ENCODE results near the gene EIF2AK2.

Gene EIF2AK2

DNA sequence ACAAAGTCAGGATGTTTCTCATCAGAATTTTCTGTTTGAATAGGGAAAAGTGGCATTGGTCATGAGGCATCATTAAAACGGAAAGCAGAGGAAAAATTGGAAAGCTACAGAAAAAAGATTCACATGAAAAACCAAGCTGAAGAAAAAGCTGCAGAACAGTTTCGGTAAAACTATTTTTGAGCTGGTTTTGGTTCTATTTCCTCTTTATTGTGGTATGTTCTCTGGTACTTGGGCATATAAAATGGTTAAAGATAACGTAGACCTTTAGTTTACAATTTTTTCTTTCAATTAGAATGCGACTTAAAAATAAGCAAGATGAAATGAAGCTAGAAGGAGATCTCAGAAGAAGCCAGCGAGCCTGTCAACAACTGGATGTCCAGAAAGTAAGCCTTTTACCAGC is 64.9 kb downstream of the EIF2AK2 start:
- no peak for DNase-seq (ENCODE audit: low read depth)
- H3K4me3 ChIP-seq (ENCODE audit: control insufficient read depth, low read depth, low read length): no peak overlapping the region
- TF ChIP-seq, protein P1, sequence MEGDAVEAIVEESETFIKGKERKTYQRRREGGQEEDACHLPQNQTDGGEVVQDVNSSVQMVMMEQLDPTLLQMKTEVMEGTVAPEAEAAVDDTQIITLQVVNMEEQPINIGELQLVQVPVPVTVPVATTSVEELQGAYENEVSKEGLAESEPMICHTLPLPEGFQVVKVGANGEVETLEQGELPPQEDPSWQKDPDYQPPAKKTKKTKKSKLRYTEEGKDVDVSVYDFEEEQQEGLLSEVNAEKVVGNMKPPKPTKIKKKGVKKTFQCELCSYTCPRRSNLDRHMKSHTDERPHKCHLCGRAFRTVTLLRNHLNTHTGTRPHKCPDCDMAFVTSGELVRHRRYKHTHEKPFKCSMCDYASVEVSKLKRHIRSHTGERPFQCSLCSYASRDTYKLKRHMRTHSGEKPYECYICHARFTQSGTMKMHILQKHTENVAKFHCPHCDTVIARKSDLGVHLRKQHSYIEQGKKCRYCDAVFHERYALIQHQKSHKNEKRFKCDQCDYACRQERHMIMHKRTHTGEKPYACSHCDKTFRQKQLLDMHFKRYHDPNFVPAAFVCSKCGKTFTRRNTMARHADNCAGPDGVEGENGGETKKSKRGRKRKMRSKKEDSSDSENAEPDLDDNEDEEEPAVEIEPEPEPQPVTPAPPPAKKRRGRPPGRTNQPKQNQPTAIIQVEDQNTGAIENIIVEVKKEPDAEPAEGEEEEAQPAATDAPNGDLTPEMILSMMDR (IDR thresholded peaks at IDR 0.05; ENCODE audit: control insufficient read depth, insufficient read depth, low read depth, low read length, missing control alignments): no peak

DNA sequence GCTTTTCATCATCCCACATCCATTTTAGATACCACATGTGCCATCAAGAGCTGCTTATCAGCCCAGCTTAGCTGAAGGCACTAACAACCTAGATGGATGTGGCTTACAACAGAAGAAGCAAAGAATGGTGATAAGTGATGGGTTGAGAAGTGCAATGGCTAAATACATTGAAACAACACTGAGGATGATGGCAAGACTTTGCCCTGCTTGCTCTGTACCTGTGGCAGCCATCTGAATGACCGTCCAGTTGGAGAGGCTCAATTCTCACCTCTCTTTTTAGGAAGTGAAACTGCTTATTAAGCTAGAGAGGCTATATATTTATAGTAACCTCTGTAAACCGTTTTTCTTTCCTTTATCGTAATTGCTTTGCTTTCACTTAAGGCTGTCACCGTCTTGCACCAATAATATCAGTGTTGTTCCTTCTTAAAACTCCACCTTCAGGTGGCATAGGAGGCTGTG is 66.7 kb downstream of the EIF2AK2 start:
- no peak for DNase-seq (ENCODE audit: low read depth)
- no peak overlapping the region for H3K4me3 ChIP-seq (ENCODE audit: control insufficient read depth, low read depth, low read length)
- TF ChIP-seq, protein P1 (IDR thresholded peaks at IDR 0.05; ENCODE audit: control insufficient read depth, insufficient read depth, low read depth, low read length, missing control alignments): no peak

DNA sequence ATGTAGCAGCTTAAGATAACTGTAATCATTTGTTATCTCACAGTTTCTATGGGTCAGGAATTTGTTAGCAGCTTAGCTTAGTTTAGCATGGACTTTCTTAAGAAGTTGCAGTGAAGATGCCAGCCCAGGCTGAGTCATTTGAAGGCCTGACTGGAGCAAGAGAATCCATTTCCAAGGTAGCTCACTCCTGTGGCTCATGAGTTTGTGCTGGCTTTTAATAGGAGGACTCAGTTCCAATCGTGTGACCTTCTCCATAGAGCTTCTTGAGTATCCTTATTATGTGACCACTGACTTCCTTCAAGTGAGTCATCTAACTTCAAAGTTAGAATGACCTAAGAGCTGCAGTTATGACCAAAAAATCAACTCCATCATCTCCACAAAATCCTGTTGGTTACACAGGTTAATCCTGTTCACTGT is 71.0 kb downstream of the EIF2AK2 start:
- peak; percentile 28 for DNase-seq (ENCODE audit: low read depth)
- TF ChIP-seq, protein P1 (IDR thresholded peaks at IDR 0.05; ENCODE audit: control insufficient read depth, insufficient read depth, low read depth, low read length, missing control alignments): no peak
- H3K4me3 ChIP-seq (ENCODE audit: control insufficient read depth, low read depth, low read length): no peak overlapping the region

DNA sequence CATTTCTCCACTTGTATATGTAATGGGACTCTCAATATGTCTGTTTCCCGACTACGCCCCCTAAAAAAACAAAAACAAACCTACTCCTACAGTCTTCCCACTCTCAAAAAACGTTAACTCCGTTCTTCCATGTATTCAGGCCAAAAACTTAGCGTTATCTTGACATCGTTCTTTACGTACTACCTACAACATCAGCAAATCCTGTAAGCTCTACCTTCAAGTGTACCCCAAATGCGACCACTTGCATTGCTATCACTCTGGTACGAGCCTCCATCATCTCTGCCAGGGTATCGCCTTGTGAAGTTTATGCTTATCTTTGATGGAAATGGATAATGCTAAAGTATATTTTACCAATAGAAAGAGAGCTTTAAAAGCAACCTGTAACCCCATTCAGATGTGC is 72.0 kb downstream of the EIF2AK2 start:
- DNase-seq (ENCODE audit: low read depth): no peak
- peak overlapping the region; percentile 86 for H3K4me3 ChIP-seq (ENCODE audit: control insufficient read depth, low read depth, low read length)
- TF ChIP-seq, protein P1 (IDR thresholded peaks at IDR 0.05; ENCODE audit: control insufficient read depth, insufficient read depth, low read depth, low read length, missing control alignments): no peak

DNA sequence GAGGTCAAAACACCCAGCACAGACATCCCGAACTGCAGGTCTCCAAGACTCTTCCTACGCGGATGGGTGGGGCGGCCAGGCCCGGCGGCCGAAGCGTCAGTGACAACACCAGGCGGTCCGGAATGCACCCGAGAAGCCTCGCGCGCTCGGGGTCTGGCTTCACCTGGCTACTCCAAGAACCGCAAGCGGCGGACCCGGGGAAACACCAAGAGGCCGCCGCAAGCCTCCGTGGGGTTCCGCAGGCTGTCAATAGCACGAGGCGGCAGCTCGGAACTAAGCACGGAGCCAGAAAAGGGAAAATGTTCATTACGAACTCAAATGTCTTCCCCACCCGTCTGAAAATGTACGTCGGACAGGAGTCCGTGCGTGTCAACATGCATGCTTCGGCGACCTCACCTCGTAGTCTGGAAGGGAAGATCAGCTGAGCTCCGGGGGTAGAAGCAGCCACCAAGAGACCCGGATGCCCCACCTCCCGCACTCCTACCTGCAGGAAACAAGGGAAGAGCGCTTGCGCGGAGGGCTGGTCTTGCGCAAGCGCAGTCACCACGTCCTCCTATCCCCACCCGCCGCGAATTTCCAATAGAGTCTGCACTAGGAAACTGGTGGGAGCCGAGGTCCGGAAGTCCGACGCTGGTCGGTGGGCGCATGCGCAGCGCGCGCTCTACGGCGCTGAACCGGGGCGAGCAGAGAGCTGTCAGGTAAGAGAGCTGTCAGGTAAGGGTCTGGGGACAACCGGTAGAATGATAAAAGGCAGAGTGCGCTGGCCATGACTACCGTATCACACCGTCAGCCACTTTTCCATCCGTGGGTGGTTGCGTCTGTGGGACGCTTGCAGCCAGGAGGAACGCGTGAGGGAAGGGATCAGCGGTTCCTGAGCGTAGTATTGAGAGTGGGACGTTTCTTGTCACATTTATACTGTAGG is 72.6 kb downstream of the EIF2AK2 start, which contains the start of the genes GPATCH11 and HEATR5B:
TSS of gene GPATCH11 (plus strand) at position 646 of the 922 bp plus-strand sequence. CDS start 3,864 bp downstream, outside the sequence.
TSS of gene HEATR5B (minus strand) at position 500 of the 922 bp plus-strand sequence. CDS start 958 bp downstream, outside the sequence.
- DNase-seq (ENCODE audit: low read depth): peak; percentile 84
- TF ChIP-seq, protein P1 (IDR thresholded peaks at IDR 0.05; ENCODE audit: control insufficient read depth, insufficient read depth, low read depth, low read length, missing control alignments): no peak
- H3K4me3 ChIP-seq (ENCODE audit: control insufficient read depth, low read depth, low read length): peak within 1 kb of the TSS; percentile 86

DNA sequence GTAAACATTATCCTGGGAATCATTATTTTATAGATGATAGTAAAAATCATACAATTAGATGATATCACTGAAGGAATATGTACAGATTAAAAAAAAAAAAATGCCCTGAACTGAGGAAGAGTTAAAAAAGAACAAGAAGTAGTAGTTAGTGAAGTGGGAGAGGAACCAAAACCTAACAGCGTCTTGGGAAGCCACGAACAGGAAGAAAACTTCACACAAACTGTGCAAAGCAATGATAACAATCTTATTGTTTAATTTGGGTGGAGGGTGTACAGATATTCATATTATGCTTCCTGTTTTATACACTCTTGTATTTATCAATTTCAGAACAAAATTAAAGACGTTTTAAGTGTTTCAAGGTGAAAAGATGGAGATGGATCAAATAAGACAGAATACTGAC is 76.1 kb downstream of the EIF2AK2 start:
- no peak overlapping the region for H3K4me3 ChIP-seq (ENCODE audit: control insufficient read depth, low read depth, low read length)
- DNase-seq (ENCODE audit: low read depth): no peak
- TF ChIP-seq, protein P1 (IDR thresholded peaks at IDR 0.05; ENCODE audit: control insufficient read depth, insufficient read depth, low read depth, low read length, missing control alignments): no peak
